ENCODE measurements around the gene CRAT.

The CRAT gene

GRCh38 chr9:129089246-129089645 lies 21.3 kb downstream of the CRAT start:
- DNase-seq (ENCODE audit: low spot score): no peak

GRCh38 chr9:129084087-129084486 lies 26.5 kb downstream of the CRAT start:
- no peak for DNase-seq (ENCODE audit: low spot score)

- DNase-seq (ENCODE audit: low spot score): no peak
Observed at GRCh38 chr9:129081388-129081904, 29.1 kb downstream of the CRAT start.

- peak; percentile 95 for DNase-seq (ENCODE audit: low spot score)
Observed at GRCh38 chr9:129080601-129081387, 29.8 kb downstream of the CRAT start, which contains the start of gene DOLPP1. Gene DOLPP1 (plus strand): TSS chr9:129081111. CDS start chr9:129081132, 21 bp downstream.

GRCh38 chr9:129080298-129080600 lies 30.3 kb downstream of the CRAT start:
- no peak for DNase-seq (ENCODE audit: low spot score)

GRCh38 chr9:129079829-129080228 lies 30.8 kb downstream of the CRAT start:
- no peak for DNase-seq (ENCODE audit: low spot score)

GRCh38 chr9:129078691-129079503 lies 31.7 kb downstream of the CRAT start:
- no peak for DNase-seq (ENCODE audit: low spot score)

GRCh38 chr9:129077236-129077635 lies 33.4 kb downstream of the CRAT start:
- no peak for DNase-seq (ENCODE audit: low spot score)

GRCh38 chr9:129076640-129077037 lies 34.0 kb downstream of the CRAT start:
- no peak for DNase-seq (ENCODE audit: low spot score)

GRCh38 chr9:129075996-129076639 lies 34.5 kb downstream of the CRAT start:
- DNase-seq (ENCODE audit: low spot score): no peak

- no peak for DNase-seq (ENCODE audit: low spot score)
Observed at GRCh38 chr9:129074106-129074505, 36.5 kb downstream of the CRAT start.

GRCh38 chr9:129073404-129073803 lies 37.2 kb downstream of the CRAT start:
- no peak for DNase-seq (ENCODE audit: low spot score)

GRCh38 chr9:129072171-129072570 lies 38.4 kb downstream of the CRAT start:
- DNase-seq (ENCODE audit: low spot score): no peak

- no peak for DNase-seq (ENCODE audit: low spot score)
Observed at GRCh38 chr9:129071526-129072126, 39.0 kb downstream of the CRAT start.

GRCh38 chr9:129070696-129071525 lies 39.7 kb downstream of the CRAT start:
- DNase-seq (ENCODE audit: low spot score): no peak

GRCh38 chr9:129069862-129070641 lies 40.5 kb downstream of the CRAT start:
- no peak for DNase-seq (ENCODE audit: low spot score)

GRCh38 chr9:129068990-129069861 lies 41.4 kb downstream of the CRAT start:
- no peak for DNase-seq (ENCODE audit: low spot score)

GRCh38 chr9:129068110-129068509 lies 42.5 kb downstream of the CRAT start:
- no peak for DNase-seq (ENCODE audit: low spot score)

- no peak for DNase-seq (ENCODE audit: low spot score)
Observed at GRCh38 chr9:129064499-129064908, 46.1 kb downstream of the CRAT start.
